GM12873 (cell line): ENCODE results near the gene VPS4B.

Experiments used
- TF ChIP-seq, protein P1 (sequence below): IDR thresholded peaks from 2 replicates; pipeline ENCODE4 v1.5.1; 2012; ENCODE audit warnings: low read depth, mild to moderate bottlenecking, moderate library complexity, low read length, control low read depth; ENCODE audit not compliant: insufficient read depth; ENCODE audit errors: missing control alignments

The VPS4B gene

DNA sequence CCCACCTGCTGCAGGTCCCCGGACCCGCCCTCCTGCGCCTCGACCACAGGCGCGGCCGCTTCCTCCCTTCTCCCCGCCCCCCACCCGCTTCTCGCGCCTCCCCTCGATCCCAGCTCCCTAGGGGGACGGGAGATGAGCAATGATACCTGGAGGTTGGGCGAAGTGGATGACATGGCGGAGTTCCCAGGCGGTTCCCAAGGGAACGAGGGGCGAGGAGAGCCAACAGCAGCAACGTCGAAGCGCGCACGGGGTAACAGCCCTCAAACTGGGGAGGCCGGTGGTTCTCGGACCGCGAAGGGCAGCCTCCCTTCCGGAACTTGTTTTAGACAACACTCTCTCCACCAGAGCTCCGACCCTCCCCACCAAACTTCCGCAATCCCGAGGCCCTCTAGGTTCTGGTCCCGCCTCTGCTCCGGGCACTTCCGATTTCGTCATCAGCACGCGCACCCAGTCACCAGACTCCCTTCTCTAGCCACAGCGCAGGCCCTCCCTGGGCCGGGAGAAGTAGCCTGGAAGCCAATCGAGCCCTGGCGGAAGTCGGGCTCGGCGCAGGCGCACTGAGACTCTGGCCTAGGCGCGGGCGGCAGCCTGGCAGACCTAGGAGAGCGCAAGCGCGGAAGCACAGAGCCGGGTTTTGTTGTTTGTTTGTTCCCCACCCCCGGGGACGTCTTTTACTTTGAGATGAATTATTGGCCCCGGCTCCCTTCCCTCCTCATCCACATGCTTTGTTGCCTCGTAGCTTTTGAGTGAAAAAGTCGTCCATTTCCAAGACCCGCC lies at the start of gene VPS4B:
TSS of gene VPS4B (minus strand) at position 390 of the 777 bp plus-strand sequence. CDS start at position 173, 217 bp downstream.
- TF ChIP-seq, protein P1, sequence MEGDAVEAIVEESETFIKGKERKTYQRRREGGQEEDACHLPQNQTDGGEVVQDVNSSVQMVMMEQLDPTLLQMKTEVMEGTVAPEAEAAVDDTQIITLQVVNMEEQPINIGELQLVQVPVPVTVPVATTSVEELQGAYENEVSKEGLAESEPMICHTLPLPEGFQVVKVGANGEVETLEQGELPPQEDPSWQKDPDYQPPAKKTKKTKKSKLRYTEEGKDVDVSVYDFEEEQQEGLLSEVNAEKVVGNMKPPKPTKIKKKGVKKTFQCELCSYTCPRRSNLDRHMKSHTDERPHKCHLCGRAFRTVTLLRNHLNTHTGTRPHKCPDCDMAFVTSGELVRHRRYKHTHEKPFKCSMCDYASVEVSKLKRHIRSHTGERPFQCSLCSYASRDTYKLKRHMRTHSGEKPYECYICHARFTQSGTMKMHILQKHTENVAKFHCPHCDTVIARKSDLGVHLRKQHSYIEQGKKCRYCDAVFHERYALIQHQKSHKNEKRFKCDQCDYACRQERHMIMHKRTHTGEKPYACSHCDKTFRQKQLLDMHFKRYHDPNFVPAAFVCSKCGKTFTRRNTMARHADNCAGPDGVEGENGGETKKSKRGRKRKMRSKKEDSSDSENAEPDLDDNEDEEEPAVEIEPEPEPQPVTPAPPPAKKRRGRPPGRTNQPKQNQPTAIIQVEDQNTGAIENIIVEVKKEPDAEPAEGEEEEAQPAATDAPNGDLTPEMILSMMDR, result peak; percentile 14

DNA sequence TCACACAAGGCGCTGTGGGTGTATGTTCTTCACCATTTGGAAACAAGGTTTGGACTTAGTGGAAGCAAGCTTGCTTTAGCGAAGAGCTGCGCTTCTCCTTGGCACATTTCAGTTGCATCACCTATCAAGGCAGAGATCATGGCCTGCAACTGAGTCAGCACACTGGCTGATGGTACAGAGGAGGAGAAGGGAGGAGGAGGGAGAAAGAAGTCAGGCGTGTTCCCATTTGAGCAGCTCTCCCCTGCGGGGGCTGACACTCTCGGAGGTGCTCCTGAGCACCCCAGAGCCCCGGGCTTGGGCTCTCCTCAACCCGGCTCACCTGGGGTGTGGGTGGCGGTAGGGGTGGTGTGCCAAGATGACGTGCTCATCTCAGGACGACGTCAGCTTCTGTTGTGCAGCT lies 48.5 kb upstream of the VPS4B start:
- TF ChIP-seq, protein P1, result no peak

DNA sequence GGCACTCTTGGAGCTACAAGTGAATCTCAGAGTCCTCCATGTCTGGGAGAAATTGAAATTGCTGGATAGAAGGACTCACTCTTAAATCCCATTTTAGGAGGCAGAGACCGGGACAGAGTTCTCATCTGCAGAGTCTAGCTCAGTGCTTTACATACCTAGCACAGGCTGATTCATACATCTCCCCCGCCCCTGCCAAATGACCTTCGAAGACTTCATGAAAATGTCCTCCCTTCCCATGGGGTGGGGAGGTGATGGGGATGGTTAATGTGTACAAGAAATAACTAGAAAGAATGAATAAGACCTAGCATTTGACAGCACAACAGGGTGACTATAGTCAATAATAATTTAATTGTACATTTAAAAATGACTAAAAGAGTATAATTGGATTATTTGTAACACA lies 46.3 kb upstream of the VPS4B start:
- TF ChIP-seq, protein P1, result no peak

DNA sequence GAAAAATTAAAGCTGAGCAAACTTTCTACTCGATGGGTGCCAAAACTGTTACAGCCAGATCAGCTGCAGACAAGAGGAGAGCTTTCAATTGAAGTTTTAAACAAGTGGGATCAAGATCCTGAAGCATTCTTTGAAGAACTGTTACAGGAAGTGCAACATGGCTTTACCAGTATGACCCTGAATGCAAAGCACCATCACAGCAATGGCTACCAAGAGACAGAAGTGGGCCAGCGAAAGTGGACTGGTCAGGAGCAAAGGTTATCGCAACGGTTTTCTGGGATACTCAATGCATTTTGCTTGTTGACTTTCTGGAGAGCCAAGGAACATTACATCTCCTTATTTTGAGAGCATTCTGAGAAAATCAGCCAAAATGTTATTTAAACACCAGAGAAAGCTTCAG lies 45.4 kb upstream of the VPS4B start:
- TF ChIP-seq, protein P1, result no peak

DNA sequence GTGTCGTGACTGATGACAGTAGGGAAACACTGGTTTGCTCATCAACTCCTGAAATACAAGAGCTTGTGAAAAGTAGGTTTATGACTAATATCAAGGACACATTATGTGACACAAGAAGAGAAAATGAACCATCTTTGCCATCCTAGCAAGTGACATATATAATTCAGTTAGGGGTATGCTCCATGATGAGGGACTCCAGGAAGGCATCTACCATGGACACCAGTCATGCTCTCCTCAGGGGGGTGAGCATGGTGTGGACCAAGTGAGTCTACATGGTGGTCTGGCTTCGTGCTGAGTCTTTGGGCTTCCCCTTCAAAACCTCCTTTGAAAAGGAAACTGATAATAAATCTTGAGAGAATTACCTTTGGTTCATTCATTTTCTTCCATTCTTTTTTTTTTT lies 42.8 kb upstream of the VPS4B start:
- TF ChIP-seq, protein P1, result no peak

DNA sequence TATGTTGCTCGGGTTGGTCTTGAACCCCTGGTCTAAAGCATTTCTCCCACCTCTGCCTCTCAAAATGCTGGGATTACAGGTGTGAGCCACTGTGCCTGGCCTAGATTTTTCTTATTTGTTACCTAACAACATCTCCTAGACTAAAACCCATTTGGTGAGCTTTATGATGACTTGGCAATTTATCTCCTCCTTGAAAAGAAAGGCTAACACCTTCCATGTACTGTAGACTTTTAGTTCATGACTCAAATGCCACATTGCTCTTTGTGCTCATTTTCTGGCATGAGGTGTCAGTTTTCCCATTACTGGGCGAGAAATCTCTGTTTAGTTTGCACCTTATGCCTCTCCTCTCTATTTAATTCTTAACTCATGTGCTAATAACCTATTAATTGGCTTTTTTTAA lies 42.2 kb upstream of the VPS4B start:
- TF ChIP-seq, protein P1, result no peak

DNA sequence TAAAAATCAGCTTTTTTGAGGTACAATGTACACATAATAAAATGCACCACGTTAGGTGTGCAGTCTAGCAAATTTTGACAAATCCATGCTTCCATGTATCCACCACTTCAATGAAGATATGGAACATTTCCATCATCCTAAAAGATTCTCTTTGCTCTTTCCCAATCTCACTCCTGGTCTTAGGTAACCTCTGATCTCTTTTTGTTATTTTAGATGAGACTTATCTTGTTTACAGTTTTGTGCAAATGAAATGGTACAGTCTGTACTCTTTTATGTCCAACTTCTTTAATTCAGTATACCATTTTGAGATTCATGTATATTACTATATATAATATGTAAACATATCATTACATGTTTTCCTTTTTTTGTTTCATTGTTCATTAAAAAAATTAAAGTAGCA lies 38.1 kb upstream of the VPS4B start:
- TF ChIP-seq, protein P1, result no peak
